Neural progenitor cell (in vitro differentiated cells): Measurements from ENCODE around the gene CRHR2.

Source experiments
- EZH2 ChIP-seq: fragments of 200-600 bp; sonication (generic); IDR thresholded peaks from 2 replicates; pipeline ENCODE4 v1.6.1; 2017; ENCODE audit warnings: antibody characterized with exemption, mild to moderate bottlenecking, moderate library complexity
- TF ChIP-seq, protein P1 (sequence below): fragments of 200-600 bp; sonication (generic); IDR thresholded peaks from 2 replicates; pipeline ENCODE4 v1.5.1; 2017; ENCODE audit warnings: antibody characterized with exemption, mild to moderate bottlenecking

GRCh38 chr7:30708412-30708811, 26.2 kb upstream of the CRHR2 start:
- TF ChIP-seq, protein P1, sequence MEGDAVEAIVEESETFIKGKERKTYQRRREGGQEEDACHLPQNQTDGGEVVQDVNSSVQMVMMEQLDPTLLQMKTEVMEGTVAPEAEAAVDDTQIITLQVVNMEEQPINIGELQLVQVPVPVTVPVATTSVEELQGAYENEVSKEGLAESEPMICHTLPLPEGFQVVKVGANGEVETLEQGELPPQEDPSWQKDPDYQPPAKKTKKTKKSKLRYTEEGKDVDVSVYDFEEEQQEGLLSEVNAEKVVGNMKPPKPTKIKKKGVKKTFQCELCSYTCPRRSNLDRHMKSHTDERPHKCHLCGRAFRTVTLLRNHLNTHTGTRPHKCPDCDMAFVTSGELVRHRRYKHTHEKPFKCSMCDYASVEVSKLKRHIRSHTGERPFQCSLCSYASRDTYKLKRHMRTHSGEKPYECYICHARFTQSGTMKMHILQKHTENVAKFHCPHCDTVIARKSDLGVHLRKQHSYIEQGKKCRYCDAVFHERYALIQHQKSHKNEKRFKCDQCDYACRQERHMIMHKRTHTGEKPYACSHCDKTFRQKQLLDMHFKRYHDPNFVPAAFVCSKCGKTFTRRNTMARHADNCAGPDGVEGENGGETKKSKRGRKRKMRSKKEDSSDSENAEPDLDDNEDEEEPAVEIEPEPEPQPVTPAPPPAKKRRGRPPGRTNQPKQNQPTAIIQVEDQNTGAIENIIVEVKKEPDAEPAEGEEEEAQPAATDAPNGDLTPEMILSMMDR = no peak
- no peak for TF ChIP-seq EZH2
